Activated CD4-positive, alpha-beta memory T cell treated with anti-CD3 and anti-CD28 coated beads, Interleukin-2, amount 10 ng/mL, durations not matched to agents 7 days and 5 days (primary cell): ENCODE data around the gene PTPRCAP. TPM values are rescaled to one million over a fixed set of nuclear protein-coding genes. Genes with fewer than 3 reads are reported as not detected.

Experiments used
- CTCF ChIA-PET: fragments of 350-600 bp; sonication (Branson Sonifier 250); formaldehyde crosslinking; loops from one replicate; lab custom pipeline; 2021; ENCODE audit warnings: antibody characterized with exemption, inconsistent platforms; lab: Charles Lee
- POLR2A ChIA-PET: fragments of 350-600 bp; sonication (Branson Sonifier 250); formaldehyde crosslinking; loops from one replicate; lab custom pipeline; 2021; ENCODE audit warnings: antibody characterized with exemption; lab: Charles Lee
- DNase-seq: peaks from one replicate; pipeline ENCODE4 v3.0.0-alpha.2; 2020
- H3K27ac Mint-ChIP-seq: one replicate; pipeline ENCODE4 v1.8.0; 2021; ENCODE audit warnings: mild to moderate bottlenecking, mixed read lengths
- H3K27me3 Mint-ChIP-seq: one replicate; pipeline ENCODE4 v1.8.0; 2021; ENCODE audit warnings: mixed read lengths
- H3K36me3 Mint-ChIP-seq: one replicate; pipeline ENCODE4 v1.8.0; 2021; ENCODE audit warnings: low read depth, mixed read lengths
- H3K4me1 Mint-ChIP-seq: one replicate; pipeline ENCODE4 v1.8.0; 2021; ENCODE audit warnings: mixed read lengths
- H3K4me3 Mint-ChIP-seq: one replicate; pipeline ENCODE4 v1.8.0; 2021; ENCODE audit warnings: mild to moderate bottlenecking, mixed read lengths
- H3K9me3 Mint-ChIP-seq: one replicate; pipeline ENCODE4 v1.8.0; 2021; ENCODE audit warnings: mixed read lengths
- total RNA-seq, 2 experiments: library from RNA; stranded (reverse); gene quantifications; one replicate each; pipeline ENCODE4 v1.2.3, GENCODE V29; 2021

PTPRCAP gene
- total RNA-seq, 2 experiments from 2014 or later, result 398 to 401 TPM

GRCh38 chr11:67410369-67410831, 27.1 kb downstream of the PTPRCAP start:
- peak overlapping the region; percentile 92 for H3K27ac Mint-ChIP-seq
- H3K9me3 Mint-ChIP-seq, result no peaks in the 10 kb centered on the region
- peak overlapping the region; percentile 84 for H3K4me3 Mint-ChIP-seq
- peaks cover 53% of the 10 kb centered on the region for H3K36me3 Mint-ChIP-seq
- DNase-seq, result no peak
- CTCF ChIA-PET, result no interaction called here
- peaks cover 76% of the 10 kb centered on the region for H3K4me1 Mint-ChIP-seq
- POLR2A ChIA-PET, result interaction anchor here (3.0 to 11.7 kb wide), 4 partner anchors 8 to 27 kb away, joined by 16 to 155 read pairs (median 33); partner anchors contain the start of genes PPP1CA, PTPRCAP, RPS6KB2 and TBC1D10C
- peaks cover 6% of the 10 kb centered on the region for H3K27me3 Mint-ChIP-seq

GRCh38 chr11:67409781-67410368, 27.6 kb downstream of the PTPRCAP start:
- H3K4me1 Mint-ChIP-seq, result peaks cover 77% of the 10 kb centered on the region
- ChIA-PET CTCF (interaction anchor here (0.6 to 1.9 kb wide), 2 partner anchors 10 to 58 kb away, joined by 3 to 7 read pairs; no protein-coding TSS in a partner anchor), POLR2A (interaction anchor here (1.2 to 3.5 kb wide), 7 partner anchors 9 to 82 kb away, joined by 4 to 91 read pairs (median 17); partner anchors contain the start of genes AIP, PTPRCAP and RAD9A)
- H3K9me3 Mint-ChIP-seq, result no peaks in the 10 kb centered on the region
- peak overlapping the region; percentile 84 for H3K4me3 Mint-ChIP-seq
- peaks cover 58% of the 10 kb centered on the region for H3K36me3 Mint-ChIP-seq
- peak overlapping the region; percentile 92 for H3K27ac Mint-ChIP-seq
- DNase-seq, result no peak
- H3K27me3 Mint-ChIP-seq, result peaks cover 4% of the 10 kb centered on the region

- peaks cover 64% of the 10 kb centered on the region for H3K36me3 Mint-ChIP-seq
- H3K27ac Mint-ChIP-seq, result peak overlapping the region; percentile 99
- H3K4me1 Mint-ChIP-seq, result peaks cover 77% of the 10 kb centered on the region
- peak overlapping the region; percentile 85 for H3K4me3 Mint-ChIP-seq
- DNase-seq, result peak; percentile 90
- POLR2A ChIA-PET, result interaction anchor here (0.6 to 3.5 kb wide), 20 partner anchors 9 to 156 kb away, joined by 3 to 91 read pairs (median 8); partner anchors contain the start of genes AIP, ANKRD13D, PITPNM1 and POLD4
- no peaks in the 10 kb centered on the region for H3K9me3 Mint-ChIP-seq
- peaks cover 4% of the 10 kb centered on the region for H3K27me3 Mint-ChIP-seq
- CTCF ChIA-PET, result interaction anchor here (0.6 to 3.2 kb wide), 5 partner anchors 10 to 59 kb away, joined by 3 to 19 read pairs (median 7); partner anchors contain the start of genes PTPRCAP and RPS6KB2
Measured at GRCh38 chr11:67409261-67409666, 28.2 kb downstream of the PTPRCAP start.

- H3K36me3 Mint-ChIP-seq, result peaks cover 67% of the 10 kb centered on the region
- no peaks in the 10 kb centered on the region for H3K9me3 Mint-ChIP-seq
- peak overlapping the region; percentile 99 for H3K27ac Mint-ChIP-seq
- H3K4me1 Mint-ChIP-seq, result peaks cover 78% of the 10 kb centered on the region
- CTCF ChIA-PET, result interaction anchor here (1.4 to 3.2 kb wide), 5 partner anchors 17 to 59 kb away, joined by 4 to 19 read pairs (median 7); partner anchors contain the start of genes PTPRCAP and RPS6KB2
- H3K4me3 Mint-ChIP-seq, result peak overlapping the region; percentile 85
- H3K27me3 Mint-ChIP-seq, result peaks cover 4% of the 10 kb centered on the region
- peak; percentile 54 for DNase-seq
- POLR2A ChIA-PET, result interaction anchor here (0.6 to 3.5 kb wide), 23 partner anchors 8 to 155 kb away, joined by 3 to 91 read pairs (median 6); partner anchors contain the start of genes AIP, ANKRD13D, CLCF1 and CORO1B
Measured at GRCh38 chr11:67408437-67409200, 28.9 kb downstream of the PTPRCAP start.

- Mint-ChIP-seq H3K27me3 (no peaks in the 10 kb centered on the region), H3K36me3 (peaks cover 69% of the 10 kb centered on the region), H3K27ac (peak overlapping the region; percentile 99), H3K9me3 (no peaks in the 10 kb centered on the region), H3K4me3 (peak overlapping the region; percentile 85), H3K4me1 (peaks cover 81% of the 10 kb centered on the region)
- no peak for DNase-seq
- ChIA-PET CTCF (interaction anchor here (0.8 to 3.2 kb wide), 5 partner anchors 18 to 60 kb away, joined by 3 to 19 read pairs (median 7); partner anchors contain the start of genes PTPRCAP and RPS6KB2), POLR2A (interaction anchor here (0.9 to 3.5 kb wide), 18 partner anchors 10 to 78 kb away, joined by 3 to 91 read pairs (median 8); partner anchors contain the start of genes AIP, CLCF1, CORO1B and POLD4)
Measured at GRCh38 chr11:67407688-67408163, 29.8 kb downstream of the PTPRCAP start.

- no peaks in the 10 kb centered on the region for H3K27me3 Mint-ChIP-seq
- H3K36me3 Mint-ChIP-seq, result peaks cover 69% of the 10 kb centered on the region
- H3K27ac Mint-ChIP-seq, result peak overlapping the region; percentile 99
- ChIA-PET POLR2A (interaction anchor here (1.0 to 3.5 kb wide), 11 partner anchors 9 to 79 kb away, joined by 4 to 91 read pairs (median 9); partner anchors contain the start of genes AIP, POLD4, PTPRCAP and RAD9A), CTCF (interaction anchor here (0.7 to 3.2 kb wide), 4 partner anchors 19 to 31 kb away, joined by 3 to 19 read pairs (median 4); partner anchors contain the start of gene PTPRCAP)
- DNase-seq, result no peak
- peaks cover 81% of the 10 kb centered on the region for H3K4me1 Mint-ChIP-seq
- H3K4me3 Mint-ChIP-seq, result peak overlapping the region; percentile 85
- no peaks in the 10 kb centered on the region for H3K9me3 Mint-ChIP-seq
Measured at GRCh38 chr11:67406969-67407687, 30.4 kb downstream of the PTPRCAP start.

- POLR2A ChIA-PET, result interaction anchor here (1.0 to 3.5 kb wide), 9 partner anchors 12 to 77 kb away, joined by 4 to 91 read pairs (median 15); partner anchors contain the start of genes AIP, POLD4, PTPRCAP and RAD9A
Measured at GRCh38 chr11:67406420-67406968, 31.0 kb downstream of the PTPRCAP start.

GRCh38 chr11:67405688-67406339, 31.7 kb downstream of the PTPRCAP start:
- Mint-ChIP-seq H3K9me3 (no peaks in the 10 kb centered on the region), H3K36me3 (peaks cover 67% of the 10 kb centered on the region), H3K27me3 (no peaks in the 10 kb centered on the region), H3K27ac (peak overlapping the region; percentile 99), H3K4me1 (peaks cover 71% of the 10 kb centered on the region), H3K4me3 (peak overlapping the region; percentile 85)
- ChIA-PET CTCF (interaction anchor here (1.2 to 6.4 kb wide), 2 partner anchors 32 to 100 kb away, joined by 4 to 67 read pairs; partner anchors contain the start of genes PITPNM1 and PTPRCAP), POLR2A (interaction anchor here (1.0 to 10.7 kb wide), 10 partner anchors 10 to 165 kb away, joined by 3 to 361 read pairs (median 50); partner anchors contain the start of genes AIP, CARNS1, PITPNM1 and POLD4)
- DNase-seq, result no peak

More at GRCh38 chr11:67406420-67406968, 31.0 kb downstream of the PTPRCAP start:
- Mint-ChIP-seq H3K27me3 (no peaks in the 10 kb centered on the region), H3K4me3 (peak overlapping the region; percentile 85), H3K27ac (peak overlapping the region; percentile 99), H3K4me1 (peaks cover 78% of the 10 kb centered on the region), H3K36me3 (peaks cover 69% of the 10 kb centered on the region), H3K9me3 (no peaks in the 10 kb centered on the region)
- CTCF ChIA-PET, result interaction anchor here (0.7 to 3.2 kb wide), 2 partner anchors 26 to 32 kb away, joined by 3 to 19 read pairs; partner anchors contain the start of gene PTPRCAP
- DNase-seq, result no peak

- ChIA-PET CTCF (interaction anchor here (1.2 to 6.4 kb wide), 4 partner anchors 33 to 100 kb away, joined by 4 to 67 read pairs (median 4); partner anchors contain the start of genes AIP, PITPNM1 and PTPRCAP), POLR2A (interaction anchor here (0.9 to 10.7 kb wide), 14 partner anchors 9 to 165 kb away, joined by 3 to 361 read pairs (median 10); partner anchors contain the start of genes AIP, CARNS1, PITPNM1 and POLD4)
- Mint-ChIP-seq H3K4me3 (peak overlapping the region; percentile 85), H3K4me1 (peaks cover 70% of the 10 kb centered on the region), H3K27me3 (no peaks in the 10 kb centered on the region), H3K36me3 (peaks cover 67% of the 10 kb centered on the region), H3K27ac (peak overlapping the region; percentile 99), H3K9me3 (no peaks in the 10 kb centered on the region)
- no peak for DNase-seq
Measured at GRCh38 chr11:67405196-67405567, 32.3 kb downstream of the PTPRCAP start.

- Mint-ChIP-seq H3K36me3 (peaks cover 65% of the 10 kb centered on the region), H3K4me3 (peak overlapping the region; percentile 85), H3K27ac (peak overlapping the region; percentile 99), H3K27me3 (no peaks in the 10 kb centered on the region), H3K4me1 (peaks cover 69% of the 10 kb centered on the region), H3K9me3 (no peaks in the 10 kb centered on the region)
- POLR2A ChIA-PET, result interaction anchor here (0.9 to 10.7 kb wide), 15 partner anchors 8 to 164 kb away, joined by 3 to 361 read pairs (median 9); partner anchors contain the start of genes AIP, CARNS1, PITPNM1 and POLD4
- DNase-seq, result peak; percentile 75
- CTCF ChIA-PET, result interaction anchor here (0.6 to 6.4 kb wide), 10 partner anchors 9 to 134 kb away, joined by 3 to 67 read pairs (median 4); partner anchors contain the start of genes AIP, PITPNM1, PTPRCAP and RAD9A
Measured at GRCh38 chr11:67404515-67405195, 32.8 kb downstream of the PTPRCAP start.
